ENCODE results near the gene SOS2. TPM values are rescaled to one million over a fixed set of nuclear protein-coding genes. Genes with fewer than 3 reads are reported as not detected.
A peak's percentile ranks its signal among the peaks of the same experiment; 100 is the strongest.

Gene SOS2
- total RNA-seq, 1 experiment from 2014 or later, result 9.9 TPM

- Histone ChIP-seq H3K9me3 (ENCODE audit: low read length) (no peaks in the 10 kb centered on the region), H3K36me3 (ENCODE audit: low read depth, low read length) (peaks cover 29% of the 10 kb centered on the region), H3K27me3 (ENCODE audit: low read length) (no peaks in the 10 kb centered on the region), H2AFZ (ENCODE audit: low read length) (no peak overlapping the region), H3K4me3 (ENCODE audit: low read length) (no peak overlapping the region), H3K9ac (ENCODE audit: low read length) (no peak overlapping the region), H3F3A (ENCODE audit: low read length, unreplicated experiment) (peaks cover 4% of the 10 kb centered on the region), H3K27ac (ENCODE audit: low read length) (no peak overlapping the region), H4K20me1 (ENCODE audit: low read length) (no peaks in the 10 kb centered on the region), H3K9me2 (replicated peaks; ENCODE audit: low read length) (no peaks in the 10 kb centered on the region), H3K79me2 (ENCODE audit: low read length) (peaks cover 16% of the 10 kb centered on the region), H3K4me2 (ENCODE audit: low read length) (no peak overlapping the region), H3K4me1 (ENCODE audit: insufficient read depth, low read length) (peaks cover 7% of the 10 kb centered on the region)
- ChIA-PET POLR2A (ENCODE audit: unreplicated experiment) (interaction anchor here (0.6 kb wide), 1 partner anchor 245 kb away, joined by 3 read pairs; no protein-coding TSS in a partner anchor), CTCF (interaction anchor here (1.0 kb wide), 1 partner anchor 240 kb away, joined by 10 read pairs; no protein-coding TSS in a partner anchor)
- DNase-seq (no peak), ATAC-seq (no peak)
- intact Hi-C loops (cut with micrococcal nuclease), result loop anchor here (5.0 kb wide), 1 partner anchor 341 kb away; the partner anchor contains the start of gene KLHDC2
- no TSS peak for BruUV-seq (replicated peaks)
- TF ChIP-seq EZH2phosphoT487 (IDR thresholded peaks at IDR 0.05; ENCODE audit: borderline replicate concordance, low read length) (no peak), CTCF (conservative IDR thresholded peaks at IDR 0.05; ENCODE audit: low read depth, low read length) (no peak), EZH2 (IDR thresholded peaks at IDR 0.05; ENCODE audit: low read length, unreplicated experiment) (no peak)
Measured at GRCh38 chr14:50107850-50108249, 123.5 kb downstream of the SOS2 start.

- no peak overlapping the region for H3K27ac ChIP-seq (ENCODE audit: low read length)
- no peak overlapping the region for H3K9ac ChIP-seq (ENCODE audit: low read length)
- H4K20me1 ChIP-seq (ENCODE audit: low read length), result no peaks in the 10 kb centered on the region
- peaks cover 15% of the 10 kb centered on the region for H3K36me3 ChIP-seq (ENCODE audit: low read depth, low read length)
- ChIA-PET POLR2A (ENCODE audit: unreplicated experiment) (no interaction called here), CTCF (interaction anchor here (3.1 kb wide), 1 partner anchor 244 kb away, joined by 12 read pairs; no protein-coding TSS in a partner anchor)
- H3K4me2 ChIP-seq (ENCODE audit: low read length), result no peak overlapping the region
- no peaks in the 10 kb centered on the region for H3K27me3 ChIP-seq (ENCODE audit: low read length)
- H3K9me3 ChIP-seq (ENCODE audit: low read length), result no peaks in the 10 kb centered on the region
- H3K4me3 ChIP-seq (ENCODE audit: low read length), result no peak overlapping the region
- H2AFZ ChIP-seq (ENCODE audit: low read length), result no peak overlapping the region
- peaks cover 7% of the 10 kb centered on the region; the same call in 1 of the 2 replicates for H3K79me2 ChIP-seq (ENCODE audit: low read length)
- DNase-seq (no peak), ATAC-seq (no peak; the same call in 1 of the 2 replicates)
- H3F3A ChIP-seq (ENCODE audit: low read length, unreplicated experiment), result peaks cover 4% of the 10 kb centered on the region
- H3K9me2 ChIP-seq (replicated peaks; ENCODE audit: low read length), result no peaks in the 10 kb centered on the region
- peaks cover 18% of the 10 kb centered on the region for H3K4me1 ChIP-seq (ENCODE audit: insufficient read depth, low read length)
- no peak for TF ChIP-seq EZH2phosphoT487 (IDR thresholded peaks at IDR 0.05; ENCODE audit: borderline replicate concordance, low read length)
- TF ChIP-seq EZH2 (IDR thresholded peaks at IDR 0.05; ENCODE audit: low read length, unreplicated experiment), result no peak
- no peak for TF ChIP-seq CTCF (conservative IDR thresholded peaks at IDR 0.05; ENCODE audit: low read depth, low read length)
- TSS peak; percentile 7 for BruUV-seq (replicated peaks)
- intact Hi-C loops (cut with micrococcal nuclease), result loop anchor here (5.0 kb wide), 1 partner anchor 339 kb away; the partner anchor contains the start of gene KLHDC2
Measured at GRCh38 chr14:50106178-50106577, 125.2 kb downstream of the SOS2 start.

GRCh38 chr14:50103558-50103957, 127.8 kb downstream of the SOS2 start:
- Histone ChIP-seq H3K36me3 (ENCODE audit: low read depth, low read length) (no peaks in the 10 kb centered on the region; the same call in 1 of the 2 replicates), H3K9me2 (replicated peaks; ENCODE audit: low read length) (no peaks in the 10 kb centered on the region), H3K9me3 (ENCODE audit: low read length) (no peaks in the 10 kb centered on the region), H3K4me3 (ENCODE audit: low read length) (no peak overlapping the region), H4K20me1 (ENCODE audit: low read length) (no peaks in the 10 kb centered on the region), H2AFZ (ENCODE audit: low read length) (no peak overlapping the region), H3K4me2 (ENCODE audit: low read length) (no peak overlapping the region), H3K9ac (ENCODE audit: low read length) (no peak overlapping the region), H3K27ac (ENCODE audit: low read length) (no peak overlapping the region), H3K4me1 (ENCODE audit: insufficient read depth, low read length) (peaks cover 44% of the 10 kb centered on the region), H3K79me2 (ENCODE audit: low read length) (no peaks in the 10 kb centered on the region), H3F3A (ENCODE audit: low read length, unreplicated experiment) (peaks cover 4% of the 10 kb centered on the region), H3K27me3 (ENCODE audit: low read length) (no peaks in the 10 kb centered on the region)
- ChIA-PET CTCF (interaction anchor here (1.1 to 3.1 kb wide), 2 partner anchors 241 to 251 kb away, joined by 3 to 12 read pairs; partner anchors contain the start of gene NEMF), POLR2A (ENCODE audit: unreplicated experiment) (no interaction called here)
- no peak for DNase-seq
- ATAC-seq, result no peak
- BruUV-seq (replicated peaks), result no TSS peak
- TF ChIP-seq EZH2phosphoT487 (IDR thresholded peaks at IDR 0.05; ENCODE audit: borderline replicate concordance, low read length) (no peak), CTCF (conservative IDR thresholded peaks at IDR 0.05; ENCODE audit: low read depth, low read length) (no peak), EZH2 (IDR thresholded peaks at IDR 0.05; ENCODE audit: low read length, unreplicated experiment) (no peak)
- intact Hi-C loops (cut with micrococcal nuclease), result loop anchor here (5.0 kb wide), 1 partner anchor 36 kb away; no protein-coding TSS in a partner anchor

Measured in PC-3 (cell line).